K562 (cell line): ENCODE measurements around the gene TSPYL4. TPM values are rescaled to one million over a fixed set of nuclear protein-coding genes. Genes with fewer than 3 reads are reported as not detected.

Source experiments
- ATF7 ChIP-seq: fragments of 450-650 bp; IDR thresholded peaks from 2 replicates; pipeline ENCODE4 v1.7.1; 2014; ENCODE audit warnings: mild to moderate bottlenecking, moderate library complexity
- CCAR2 ChIP-seq: fragments of 200-400 bp; formaldehyde crosslinking; IDR thresholded peaks from 2 replicates; pipeline ENCODE4 v1.6.1; 2017; ENCODE audit warnings: mild to moderate bottlenecking, low read depth, low read length
- CREBBP ChIP-seq: IDR thresholded peaks from one replicate; pipeline ENCODE4 v1.6.1; 2012; ENCODE audit warnings: low read depth, mild to moderate bottlenecking, control low read depth, inconsistent platforms, low read length
- EGR1 ChIP-seq: fragments of 450-650 bp; conservative IDR thresholded peaks from 2 replicates; pipeline ENCODE4 v1.6.1; 2017; ENCODE audit warnings: mild to moderate bottlenecking
- FIP1L1 ChIP-seq: fragments of 200-400 bp; formaldehyde crosslinking; IDR thresholded peaks from 2 replicates; pipeline ENCODE4 v1.6.1; 2018; ENCODE audit warnings: mild to moderate bottlenecking, low read depth, low read length; ENCODE audit not compliant: poor library complexity, severe bottlenecking
- GTF2A2 ChIP-seq: IDR thresholded peaks from 2 replicates; pipeline ENCODE4 v1.6.1; 2016; ENCODE audit warnings: mild to moderate bottlenecking, missing genetic modification characterization, missing compliant biosample characterization
- HLTF ChIP-seq: fragments of 450-650 bp; IDR thresholded peaks from 2 replicates; pipeline ENCODE4 v1.6.1; 2016
- HOMEZ ChIP-seq: fragments of 250-450 bp; sonication (Bioruptor Pico); IDR thresholded peaks from 2 replicates; pipeline ENCODE4 v1.4.0; 2020; ENCODE audit warnings: mild to moderate bottlenecking, moderate library complexity
- KAT2B ChIP-seq: IDR thresholded peaks from one replicate; pipeline ENCODE4 v1.6.1; 2012; ENCODE audit warnings: low read depth, mild to moderate bottlenecking, control low read depth, inconsistent platforms, low read length, moderate library complexity
- KDM4B ChIP-seq, 2 experiments: fragments of 450-650 bp in 1 of 2; sonication (generic) in 1 of 2; IDR thresholded peaks; 2 replicates each; pipeline ENCODE4 v1.6.1; 2016 to 2017; ENCODE audit warnings: borderline replicate concordance in 2 of 2, antibody characterized with exemption in 1 of 2, low read depth in 1 of 2, mild to moderate bottlenecking in 1 of 2
- LCOR ChIP-seq: sonication (generic); formaldehyde crosslinking; IDR thresholded peaks from 2 replicates; pipeline ENCODE4 v1.8.0; 2022; ENCODE audit warnings: mild to moderate bottlenecking, missing genetic modification reagents
- POLR3G ChIP-seq: IDR thresholded peaks from 2 replicates; pipeline ENCODE4 v1.6.1; 2011; ENCODE audit not compliant: insufficient read length, insufficient replicate concordance; ENCODE audit errors: extremely low read depth
- RB1 ChIP-seq: fragments of 450-650 bp; IDR thresholded peaks from 2 replicates; pipeline ENCODE4 v1.6.1; 2017; ENCODE audit warnings: low read depth, mild to moderate bottlenecking
- RBM17 ChIP-seq: fragments of 200-400 bp; formaldehyde crosslinking; IDR thresholded peaks from 2 replicates; pipeline ENCODE4 v1.6.1; 2017; ENCODE audit warnings: low read depth, mild to moderate bottlenecking, low read length, borderline replicate concordance
- RNF2 ChIP-seq: sonication (generic); IDR thresholded peaks from 2 replicates; pipeline ENCODE4 v1.6.1; 2016
- SAFB2 ChIP-seq: fragments of 200-400 bp; formaldehyde crosslinking; IDR thresholded peaks from 2 replicates; pipeline ENCODE4 v1.6.1; 2018; ENCODE audit warnings: borderline replicate concordance, low read length, low read depth, moderate library complexity; ENCODE audit not compliant: severe bottlenecking
- SLC30A9 ChIP-seq: fragments of 250-450 bp; sonication (Bioruptor Pico); IDR thresholded peaks from 2 replicates; pipeline ENCODE4 v1.8.0; 2022; ENCODE audit warnings: mild to moderate bottlenecking, moderate library complexity
- ZBED1 ChIP-seq: IDR thresholded peaks from 2 replicates; pipeline ENCODE4 v1.6.1; 2014
- ZBTB34 ChIP-seq: fragments of 250-450 bp; sonication (Bioruptor Pico); IDR thresholded peaks from 2 replicates; pipeline ENCODE4 v1.8.0; 2021; ENCODE audit warnings: mild to moderate bottlenecking, moderate library complexity
- ZNF3 ChIP-seq: fragments of 250-450 bp; sonication (Bioruptor Pico); IDR thresholded peaks from 2 replicates; pipeline ENCODE4 v1.5.0; 2021; ENCODE audit warnings: mild to moderate bottlenecking, moderate library complexity
- ZNF707 ChIP-seq: fragments of 250-450 bp; sonication (Bioruptor Pico); conservative IDR thresholded peaks from 2 replicates; pipeline ENCODE4 v1.8.0; 2022; ENCODE audit warnings: inconsistent platforms, mild to moderate bottlenecking, moderate library complexity
- polyA plus RNA-seq, 8 experiments: library from polyadenylated mRNA; depleted of rRNA in 4 of 8; stranded (reverse) in 5 of 8; unstranded in 3 of 8; fragments of >200 nt; fragmentation: Nextera tagmentation in 2 of 8; fragmentation: Illumina TruSeq in 1 of 8; extraction: Ambion mirVana in 2 of 8; extraction: Trizol in 1 of 8; gene quantifications; 2 replicates each; pipeline versions ENCODE4 v1.2.1 to v1.2.3, GENCODE V29; 2011 to 2014; ENCODE audit warnings: inconsistent platforms in 1 of 8, missing spikeins in 1 of 8
- total RNA-seq, 7 experiments: library from RNA; depleted of rRNA in 6 of 7; stranded (reverse); fragments of >200 nt in 6 of 7; fragmentation: Illumina TruSeq in 2 of 7; extraction: Trizol in 2 of 7; gene quantifications; 2 replicates each; pipeline versions ENCODE4 v1.2.1 to v1.2.3, GENCODE V29; 2011 to 2021; ENCODE audit warnings: low replicate concordance in 1 of 7
- TF ChIP-seq, protein P1 (sequence below): fragments of 150-350 bp; IDR thresholded peaks from 2 replicates; pipeline ENCODE4 v1.6.1; 2014; ENCODE audit warnings: low read depth, mild to moderate bottlenecking, low read length, borderline replicate concordance

TSPYL4 gene
- total and polyA plus RNA-seq, 9 of the 15 experiments (the other 6 are each of a cell fraction or from before 2014, with no cell fraction given) = 0.69 to 18.0 (median 9.1) TPM

- TF ChIP-seq KDM4B (IDR thresholded peaks at IDR 0.05; ENCODE audit: borderline replicate concordance in 2 of 2, low read depth in 1 of 2) (no peak), GTF2A2 (no peak), KAT2B (no peak), RBM17 (no peak), ZBTB34 (CRISPR knock-in tag) (no peak), LCOR (CRISPR knock-in tag) (no peak), ZBED1 (no peak), SAFB2 (no peak), EGR1 (no peak), SLC30A9 (CRISPR knock-in tag) (no peak), HOMEZ (no peak), ZNF707 (CRISPR knock-in tag) (no peak), HLTF (no peak), FIP1L1 (no peak), RNF2 (no peak), ZNF3 (CRISPR knock-in tag) (no peak), ATF7 (no peak), POLR3G (no peak), CCAR2 (no peak), CREBBP (no peak), RB1 (no peak)
- TF ChIP-seq, protein P1, sequence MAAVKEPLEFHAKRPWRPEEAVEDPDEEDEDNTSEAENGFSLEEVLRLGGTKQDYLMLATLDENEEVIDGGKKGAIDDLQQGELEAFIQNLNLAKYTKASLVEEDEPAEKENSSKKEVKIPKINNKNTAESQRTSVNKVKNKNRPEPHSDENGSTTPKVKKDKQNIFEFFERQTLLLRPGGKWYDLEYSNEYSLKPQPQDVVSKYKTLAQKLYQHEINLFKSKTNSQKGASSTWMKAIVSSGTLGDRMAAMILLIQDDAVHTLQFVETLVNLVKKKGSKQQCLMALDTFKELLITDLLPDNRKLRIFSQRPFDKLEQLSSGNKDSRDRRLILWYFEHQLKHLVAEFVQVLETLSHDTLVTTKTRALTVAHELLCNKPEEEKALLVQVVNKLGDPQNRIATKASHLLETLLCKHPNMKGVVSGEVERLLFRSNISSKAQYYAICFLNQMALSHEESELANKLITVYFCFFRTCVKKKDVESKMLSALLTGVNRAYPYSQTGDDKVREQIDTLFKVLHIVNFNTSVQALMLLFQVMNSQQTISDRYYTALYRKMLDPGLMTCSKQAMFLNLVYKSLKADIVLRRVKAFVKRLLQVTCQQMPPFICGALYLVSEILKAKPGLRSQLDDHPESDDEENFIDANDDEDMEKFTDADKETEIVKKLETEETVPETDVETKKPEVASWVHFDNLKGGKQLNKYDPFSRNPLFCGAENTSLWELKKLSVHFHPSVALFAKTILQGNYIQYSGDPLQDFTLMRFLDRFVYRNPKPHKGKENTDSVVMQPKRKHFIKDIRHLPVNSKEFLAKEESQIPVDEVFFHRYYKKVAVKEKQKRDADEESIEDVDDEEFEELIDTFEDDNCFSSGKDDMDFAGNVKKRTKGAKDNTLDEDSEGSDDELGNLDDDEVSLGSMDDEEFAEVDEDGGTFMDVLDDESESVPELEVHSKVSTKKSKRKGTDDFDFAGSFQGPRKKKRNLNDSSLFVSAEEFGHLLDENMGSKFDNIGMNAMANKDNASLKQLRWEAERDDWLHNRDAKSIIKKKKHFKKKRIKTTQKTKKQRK = no peak
Observed at GRCh38 chr6:116280161-116280932, 26.5 kb upstream of the TSPYL4 start (continued).
